Measurements from ENCODE around the gene CCL5. TPM values are rescaled to one million over a fixed set of nuclear protein-coding genes. Genes with fewer than 3 reads are reported as not detected.

Gene CCL5
- total and polyA plus RNA-seq, 10 of the 15 experiments (the other 5 are each of a cell fraction or from before 2014, with no cell fraction given): 45.7 to 186 (median 90.8) TPM

DNA sequence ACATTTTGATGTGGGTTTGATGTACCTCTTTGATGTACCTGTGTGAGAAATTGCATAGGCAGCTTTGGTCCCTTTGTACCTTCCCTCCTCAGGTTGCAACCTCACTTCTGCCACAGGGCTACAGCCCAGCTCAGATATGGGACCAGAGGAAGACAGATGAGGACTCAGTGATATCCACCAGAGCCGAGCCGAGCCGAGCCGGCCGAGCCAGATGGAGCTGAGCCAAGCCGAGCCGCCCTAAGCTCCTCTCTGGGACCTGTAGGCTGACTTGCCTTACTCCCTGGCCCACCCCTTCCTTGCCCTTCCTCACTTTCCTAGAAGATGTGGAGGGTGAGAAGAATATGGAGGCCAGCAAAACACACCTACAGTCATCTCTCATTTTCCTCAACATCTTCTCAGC, 15.3 kb downstream of the CCL5 start:
- intact Hi-C loops (cut with micrococcal nuclease; ENCODE audit: unreplicated experiment): no loop called here
- ATAC-seq (no peak), FAIRE-seq (no peak), DNase-seq (ENCODE audit: low read depth, low spot score) (no peak)
- Histone ChIP-seq H3K79me2 (ENCODE audit: control insufficient read depth, insufficient read depth, low read length) (no peaks in the 10 kb centered on the region), H3K27ac (ENCODE audit: control insufficient read depth, insufficient read depth) (no peak overlapping the region), H3K9ac (ENCODE audit: control insufficient read depth, insufficient read depth, low read length) (no peak overlapping the region), H3K4me1 (ENCODE audit: control insufficient read depth, insufficient read depth, low read length) (no peaks in the 10 kb centered on the region), H3K27me3 (replicated peaks in 1 of 2; ENCODE audit: control insufficient read depth in 2 of 2, insufficient read depth in 2 of 2, low read length in 1 of 2) (no peaks in the 10 kb centered on the region), H3K4me2 (ENCODE audit: control insufficient read depth, insufficient read depth) (no peak overlapping the region), H3K4me3 (no peak overlapping the region), H3K9me3 (replicated peaks; ENCODE audit: control insufficient read depth, insufficient read depth, low read length) (no peaks in the 10 kb centered on the region; the same call in 2 of the 3 replicates), H3K36me3 (ENCODE audit: control insufficient read depth in 2 of 2, insufficient read depth in 2 of 2, low read length in 1 of 2) (no peaks in the 10 kb centered on the region), H4K20me1 (ENCODE audit: control insufficient read depth, insufficient read depth) (no peaks in the 10 kb centered on the region; the same call in 1 of the 2 replicates), H2AFZ (ENCODE audit: control insufficient read depth, low read depth, low read length) (no peak overlapping the region)
- no TSS peak for BruUV-seq (replicated peaks)
- ChIA-PET SMC1A (ENCODE audit: uncharacterized antibody, unreplicated experiment) (interaction anchor here (1.2 kb wide), 2 partner anchors 10 to 83 kb away, joined by 3 read pairs; no protein-coding TSS in a partner anchor), POLR2A (interaction anchor here (1.1 kb wide), 1 partner anchor 14 kb away, joined by 3 read pairs; no protein-coding TSS in a partner anchor), RAD21 (ENCODE audit: unreplicated experiment) (no interaction called here), CTCF (interaction anchor here (1.0 to 1.3 kb wide), 4 partner anchors 14 to 111 kb away, joined by 3 read pairs; partner anchors contain the start of gene CCL5)
- TF ChIP-seq RELA (IDR thresholded peaks at IDR 0.05; ENCODE audit: borderline replicate concordance, partially characterized antibody) (no peak), BACH1 (IDR thresholded peaks at IDR 0.05; ENCODE audit: borderline replicate concordance) (no peak), CBX3 (IDR thresholded peaks at IDR 0.05; ENCODE audit: borderline replicate concordance, low read depth) (no peak), NFXL1 (IDR thresholded peaks at IDR 0.05; ENCODE audit: borderline replicate concordance) (no peak), TCF3 (IDR thresholded peaks at IDR 0.05; ENCODE audit: borderline replicate concordance, insufficient read depth, low read depth, low read length) (no peak), SPI1 (IDR thresholded peaks at IDR 0.05; ENCODE audit: borderline replicate concordance, insufficient read depth, low read depth, low read length) (no peak)
- TF ChIP-seq, protein P1, sequence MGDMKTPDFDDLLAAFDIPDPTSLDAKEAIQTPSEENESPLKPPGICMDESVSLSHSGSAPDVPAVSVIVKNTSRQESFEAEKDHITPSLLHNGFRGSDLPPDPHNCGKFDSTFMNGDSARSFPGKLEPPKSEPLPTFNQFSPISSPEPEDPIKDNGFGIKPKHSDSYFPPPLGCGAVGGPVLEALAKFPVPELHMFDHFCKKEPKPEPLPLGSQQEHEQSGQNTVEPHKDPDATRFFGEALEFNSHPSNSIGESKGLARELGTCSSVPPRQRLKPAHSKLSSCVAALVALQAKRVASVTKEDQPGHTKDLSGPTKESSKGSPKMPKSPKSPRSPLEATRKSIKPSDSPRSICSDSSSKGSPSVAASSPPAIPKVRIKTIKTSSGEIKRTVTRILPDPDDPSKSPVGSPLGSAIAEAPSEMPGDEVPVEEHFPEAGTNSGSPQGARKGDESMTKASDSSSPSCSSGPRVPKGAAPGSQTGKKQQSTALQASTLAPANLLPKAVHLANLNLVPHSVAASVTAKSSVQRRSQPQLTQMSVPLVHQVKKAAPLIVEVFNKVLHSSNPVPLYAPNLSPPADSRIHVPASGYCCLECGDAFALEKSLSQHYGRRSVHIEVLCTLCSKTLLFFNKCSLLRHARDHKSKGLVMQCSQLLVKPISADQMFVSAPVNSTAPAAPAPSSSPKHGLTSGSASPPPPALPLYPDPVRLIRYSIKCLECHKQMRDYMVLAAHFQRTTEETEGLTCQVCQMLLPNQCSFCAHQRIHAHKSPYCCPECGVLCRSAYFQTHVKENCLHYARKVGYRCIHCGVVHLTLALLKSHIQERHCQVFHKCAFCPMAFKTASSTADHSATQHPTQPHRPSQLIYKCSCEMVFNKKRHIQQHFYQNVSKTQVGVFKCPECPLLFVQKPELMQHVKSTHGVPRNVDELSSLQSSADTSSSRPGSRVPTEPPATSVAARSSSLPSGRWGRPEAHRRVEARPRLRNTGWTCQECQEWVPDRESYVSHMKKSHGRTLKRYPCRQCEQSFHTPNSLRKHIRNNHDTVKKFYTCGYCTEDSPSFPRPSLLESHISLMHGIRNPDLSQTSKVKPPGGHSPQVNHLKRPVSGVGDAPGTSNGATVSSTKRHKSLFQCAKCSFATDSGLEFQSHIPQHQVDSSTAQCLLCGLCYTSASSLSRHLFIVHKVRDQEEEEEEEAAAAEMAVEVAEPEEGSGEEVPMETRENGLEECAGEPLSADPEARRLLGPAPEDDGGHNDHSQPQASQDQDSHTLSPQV (IDR thresholded peaks at IDR 0.05): no peak
- WGBS (ENCODE audit: insufficient coverage, insufficient replicate concordance, low lambda C conversion rate, missing lambda C conversion rate): 97% methylated on average over 7 of the region's 7 CpGs
- in situ Hi-C loops (cut with MboI): no loop called here

Data from GM12878 (cell line).